ENCODE measurements around the gene ZNF710. TPM values are rescaled to one million over a fixed set of nuclear protein-coding genes. Genes with fewer than 3 reads are reported as not detected.

Gene ZNF710
- total RNA-seq, 2 experiments from 2014 or later, result 14.1 to 16.6 TPM

DNA sequence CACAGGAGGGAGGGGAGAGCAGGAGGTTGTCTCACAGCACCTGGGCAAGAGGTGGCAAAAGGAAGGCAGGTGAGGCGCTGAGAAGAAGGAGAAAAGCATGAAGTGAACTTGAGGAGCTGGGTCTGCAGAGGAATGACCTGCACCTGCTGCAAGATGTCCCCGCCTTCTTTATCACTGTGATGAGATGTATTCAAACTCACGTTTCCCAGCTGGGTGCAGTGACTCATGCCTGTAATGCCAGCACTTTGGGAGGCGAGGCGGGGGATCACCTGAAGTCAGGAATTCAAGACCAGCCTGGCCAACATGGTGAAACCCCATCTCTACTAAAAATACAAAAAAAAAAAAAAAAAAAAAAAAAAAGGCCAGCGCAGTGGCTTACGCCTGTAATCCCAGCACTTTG lies 22.2 kb upstream of the ZNF710 start:
- peaks cover 2% of the 10 kb centered on the region for H3K4me1 Mint-ChIP-seq
- no peak for DNase-seq
- no peaks in the 10 kb centered on the region for H3K36me3 Mint-ChIP-seq
- H3K27me3 Mint-ChIP-seq, result peaks cover 13% of the 10 kb centered on the region
- ATAC-seq, result no peak
- no peak overlapping the region for H3K4me3 Mint-ChIP-seq
- H3K27ac Mint-ChIP-seq, result no peak overlapping the region
- CTCF ChIA-PET, result no interaction called here
- peaks cover 4% of the 10 kb centered on the region for H3K9me3 Mint-ChIP-seq (ENCODE audit: low read depth)

DNA sequence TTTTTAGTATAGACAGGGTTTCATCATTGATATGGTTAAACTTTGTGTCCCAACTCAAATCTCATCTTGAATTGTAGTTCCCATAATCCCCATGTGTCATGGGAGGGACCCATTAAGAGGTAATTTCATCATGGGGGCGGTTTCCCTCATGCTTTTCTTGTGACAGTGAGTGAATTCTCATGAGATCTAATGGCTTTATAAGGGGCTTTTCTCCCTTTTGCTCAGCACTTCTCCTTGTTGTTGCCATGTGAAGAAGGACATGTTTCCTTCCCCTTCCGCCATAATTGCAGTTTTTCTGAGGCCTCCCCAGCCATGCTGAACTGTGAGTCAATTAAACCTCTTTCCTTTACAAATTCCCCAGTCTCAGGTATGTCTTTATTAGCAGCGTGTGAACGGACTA lies 20.2 kb upstream of the ZNF710 start:
- Mint-ChIP-seq H3K36me3 (no peaks in the 10 kb centered on the region), H3K4me3 (no peak overlapping the region), H3K27me3 (peaks cover 21% of the 10 kb centered on the region), H3K27ac (no peak overlapping the region), H3K9me3 (ENCODE audit: low read depth) (peaks cover 7% of the 10 kb centered on the region), H3K4me1 (peaks cover 2% of the 10 kb centered on the region)
- no peak for DNase-seq
- CTCF ChIA-PET, result no interaction called here
- ATAC-seq, result no peak

DNA sequence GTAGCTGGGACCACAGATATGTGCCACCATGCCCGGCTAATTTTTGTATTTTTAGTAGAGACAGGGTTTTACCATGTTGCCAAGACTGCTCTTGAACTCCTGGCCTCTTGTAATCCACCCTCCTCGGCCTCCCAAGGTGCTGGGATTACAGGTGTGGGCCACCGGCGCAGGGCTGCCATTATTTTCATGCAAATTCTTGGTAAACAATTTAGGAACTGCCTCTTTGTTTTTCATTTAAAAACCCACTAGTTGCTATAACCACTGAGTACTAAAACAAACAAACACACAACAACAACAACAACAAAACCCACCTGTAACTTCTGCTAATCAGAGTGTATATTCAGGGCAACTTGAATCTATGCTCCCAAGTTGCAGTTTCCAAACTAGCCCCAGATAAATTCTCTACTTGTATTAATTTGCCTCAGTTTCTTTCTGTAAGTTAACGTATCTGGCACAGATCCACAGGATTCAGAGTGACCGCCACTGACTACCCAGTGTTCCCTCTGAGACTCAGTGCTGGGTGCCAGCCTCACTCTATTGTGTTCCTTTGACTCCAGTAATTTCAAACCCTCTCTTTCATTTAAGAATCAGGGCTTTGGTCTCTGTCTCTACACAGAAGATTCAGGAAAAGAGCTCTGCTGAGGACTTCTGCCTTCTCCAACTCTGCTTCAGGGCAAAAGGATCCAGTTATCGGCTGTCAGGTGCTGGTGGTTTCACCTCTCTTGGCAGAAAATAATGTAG lies 18.6 kb upstream of the ZNF710 start:
- H3K4me1 Mint-ChIP-seq, result no peaks in the 10 kb centered on the region
- H3K4me3 Mint-ChIP-seq, result no peak overlapping the region
- CTCF ChIA-PET, result no interaction called here
- no peak overlapping the region for H3K27ac Mint-ChIP-seq
- ATAC-seq (no peak), DNase-seq (no peak)
- H3K36me3 Mint-ChIP-seq, result no peaks in the 10 kb centered on the region
- H3K27me3 Mint-ChIP-seq, result peaks cover 21% of the 10 kb centered on the region
- H3K9me3 Mint-ChIP-seq (ENCODE audit: low read depth), result peaks cover 5% of the 10 kb centered on the region

DNA sequence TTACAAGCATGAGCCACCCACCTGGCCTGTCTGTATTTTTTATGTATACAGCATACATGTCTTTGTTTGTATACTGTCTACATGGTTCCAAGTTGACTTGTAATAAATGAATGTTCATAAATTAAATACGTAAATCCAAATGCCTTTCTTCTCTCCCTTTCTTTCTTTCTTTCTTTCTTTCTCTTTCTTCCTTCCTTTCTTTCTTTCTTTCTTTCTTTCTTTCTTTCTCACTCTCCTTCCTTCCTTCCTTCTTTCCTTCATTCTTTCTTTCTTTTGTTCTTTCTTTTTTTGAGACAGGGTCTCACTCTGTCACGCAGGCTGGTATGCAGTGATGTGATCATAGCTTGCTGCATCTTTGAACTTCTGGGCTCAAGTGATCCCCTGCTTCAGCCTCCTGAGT lies 17.1 kb upstream of the ZNF710 start:
- DNase-seq, result no peak
- H3K36me3 Mint-ChIP-seq, result no peaks in the 10 kb centered on the region
- H3K27me3 Mint-ChIP-seq, result peaks cover 23% of the 10 kb centered on the region
- no peak for ATAC-seq
- H3K9me3 Mint-ChIP-seq (ENCODE audit: low read depth), result peaks cover 3% of the 10 kb centered on the region
- no peak overlapping the region for H3K27ac Mint-ChIP-seq
- CTCF ChIA-PET, result interaction anchor here (0.9 to 1.3 kb wide), 3 partner anchors 12 to 87 kb away, joined by 3 to 5 read pairs (median 4); no protein-coding TSS in a partner anchor
- H3K4me1 Mint-ChIP-seq, result no peaks in the 10 kb centered on the region
- no peak overlapping the region for H3K4me3 Mint-ChIP-seq

DNA sequence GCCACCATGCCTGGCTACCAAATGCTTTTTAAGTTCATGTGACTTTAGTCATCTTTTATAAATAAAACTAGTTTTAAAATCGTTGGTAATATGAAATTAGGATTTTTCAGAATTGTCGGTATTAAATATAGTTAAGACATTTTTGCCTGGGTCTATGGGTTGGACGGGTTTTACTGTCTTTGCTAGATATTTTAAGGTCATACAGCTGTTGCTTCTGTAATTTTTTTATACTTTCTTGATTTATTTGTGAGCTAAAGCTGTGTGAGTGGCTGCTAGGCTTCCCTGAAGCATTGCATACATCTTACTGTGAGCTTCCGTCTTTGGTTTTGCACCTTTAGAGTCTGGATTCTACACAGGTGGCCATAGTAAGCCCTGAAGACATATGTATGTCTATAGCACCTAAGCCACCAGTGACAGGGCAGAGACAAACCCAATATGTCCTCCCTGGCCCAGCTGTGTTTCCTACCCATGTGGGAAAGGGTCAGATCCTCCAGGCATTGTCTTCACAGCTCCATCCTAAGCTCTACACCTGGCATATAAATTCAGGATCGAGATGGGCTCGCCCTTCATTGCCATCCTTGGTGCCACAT lies 16.6 kb upstream of the ZNF710 start:
- Mint-ChIP-seq H3K27me3 (peaks cover 23% of the 10 kb centered on the region), H3K9me3 (ENCODE audit: low read depth) (peaks cover 3% of the 10 kb centered on the region), H3K4me3 (no peak overlapping the region), H3K27ac (no peak overlapping the region), H3K4me1 (no peaks in the 10 kb centered on the region), H3K36me3 (no peaks in the 10 kb centered on the region)
- no peak for ATAC-seq
- DNase-seq, result no peak
- CTCF ChIA-PET, result interaction anchor here (0.9 to 1.4 kb wide), 4 partner anchors 13 to 102 kb away, joined by 3 to 5 read pairs (median 4); no protein-coding TSS in a partner anchor

DNA sequence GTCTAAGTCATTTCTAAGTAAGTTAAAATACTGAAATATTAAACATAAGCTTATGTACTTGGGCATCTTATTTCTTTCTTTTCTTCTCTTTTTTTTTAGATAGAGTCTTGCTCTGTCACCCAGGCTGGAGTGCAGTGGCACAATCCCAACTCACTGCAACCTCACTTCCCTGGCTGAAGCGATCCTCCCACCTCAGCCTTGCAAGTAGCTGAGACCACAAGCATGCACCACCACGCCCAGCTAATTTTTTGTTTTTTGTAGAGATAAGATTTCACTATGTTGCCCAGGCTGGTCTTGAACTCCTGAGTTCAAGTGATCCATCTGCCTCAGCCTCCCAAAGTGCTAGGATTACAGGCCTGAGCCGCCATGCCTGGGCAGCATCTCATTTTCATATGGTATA lies 16.0 kb upstream of the ZNF710 start:
- Mint-ChIP-seq H3K27me3 (peaks cover 23% of the 10 kb centered on the region), H3K9me3 (ENCODE audit: low read depth) (peaks cover 3% of the 10 kb centered on the region), H3K4me1 (no peaks in the 10 kb centered on the region), H3K27ac (no peak overlapping the region), H3K4me3 (no peak overlapping the region), H3K36me3 (no peaks in the 10 kb centered on the region)
- DNase-seq, result no peak
- ATAC-seq, result no peak
- CTCF ChIA-PET, result interaction anchor here (1.2 to 1.4 kb wide), 3 partner anchors 14 to 101 kb away, joined by 4 to 5 read pairs (median 4); no protein-coding TSS in a partner anchor

DNA sequence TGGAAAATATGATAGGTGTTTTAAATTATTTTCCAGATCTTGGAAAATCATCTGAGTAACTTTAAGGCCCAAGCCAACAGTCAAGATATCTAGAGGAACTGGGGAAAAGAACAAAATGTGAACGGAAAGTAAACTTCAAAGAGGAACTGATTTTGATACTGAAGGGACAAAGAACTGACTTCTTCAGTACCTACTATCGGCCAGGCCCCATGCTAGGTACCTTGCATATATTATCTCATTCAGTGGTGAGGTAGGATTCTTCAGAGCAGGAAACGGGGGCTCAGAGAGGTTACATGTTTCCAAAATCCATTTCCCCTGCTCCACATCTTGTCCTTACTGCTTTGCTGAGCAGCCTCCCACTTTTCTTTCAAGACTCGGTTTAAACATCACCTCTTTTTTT lies 9.8 kb upstream of the ZNF710 start:
- H3K4me1 Mint-ChIP-seq, result peaks cover 2% of the 10 kb centered on the region
- no peak overlapping the region for H3K4me3 Mint-ChIP-seq
- ATAC-seq (no peak), DNase-seq (no peak)
- H3K36me3 Mint-ChIP-seq, result no peaks in the 10 kb centered on the region
- H3K27ac Mint-ChIP-seq, result no peak overlapping the region
- H3K9me3 Mint-ChIP-seq (ENCODE audit: low read depth), result no peaks in the 10 kb centered on the region
- peaks cover 7% of the 10 kb centered on the region for H3K27me3 Mint-ChIP-seq
- CTCF ChIA-PET, result no interaction called here

DNA sequence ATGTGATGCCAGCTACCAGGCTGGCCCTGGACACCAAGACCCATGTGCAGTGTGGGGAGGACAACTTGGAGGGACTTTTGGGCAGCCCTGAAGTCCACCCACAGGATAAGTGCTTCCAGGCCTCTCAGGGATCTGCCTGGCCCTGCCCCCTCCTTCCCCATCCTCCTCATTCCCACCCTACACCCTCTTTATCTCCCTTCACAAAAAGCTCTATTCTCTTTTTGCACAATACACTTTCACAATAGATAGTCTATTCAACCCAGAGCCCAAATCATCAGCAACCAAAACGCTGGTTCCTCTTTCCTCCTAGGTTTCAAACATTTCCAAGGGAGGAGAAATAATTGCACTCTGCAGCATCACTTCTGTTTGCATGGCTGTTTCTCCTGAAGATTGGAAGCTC lies 7.8 kb upstream of the ZNF710 start:
- Mint-ChIP-seq H3K9me3 (ENCODE audit: low read depth) (no peaks in the 10 kb centered on the region), H3K27me3 (peaks cover 8% of the 10 kb centered on the region), H3K27ac (no peak overlapping the region), H3K4me3 (no peak overlapping the region), H3K4me1 (peaks cover 3% of the 10 kb centered on the region), H3K36me3 (no peaks in the 10 kb centered on the region)
- CTCF ChIA-PET, result no interaction called here
- no peak for DNase-seq
- no peak for ATAC-seq

DNA sequence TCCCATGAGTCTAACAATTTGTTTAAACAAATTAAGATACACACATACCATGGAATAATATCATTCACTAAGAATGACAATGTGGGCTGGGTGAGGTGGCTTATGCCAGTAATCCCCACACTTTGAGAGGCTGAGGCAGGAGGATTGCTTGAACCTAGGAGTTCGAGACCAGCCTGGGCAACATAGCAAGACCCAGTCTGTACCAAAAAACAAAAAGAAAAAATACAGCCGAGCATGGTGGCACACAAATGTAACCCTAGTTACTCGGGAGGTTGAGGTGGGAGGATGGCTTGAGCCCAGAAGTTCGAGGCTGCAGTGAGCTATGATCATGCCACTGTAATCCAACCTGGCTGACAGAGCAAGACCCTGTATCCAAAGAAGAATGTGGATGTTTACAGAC lies 4.0 kb upstream of the ZNF710 start:
- Mint-ChIP-seq H3K27me3 (peaks cover 8% of the 10 kb centered on the region), H3K4me3 (no peak overlapping the region), H3K9me3 (ENCODE audit: low read depth) (no peaks in the 10 kb centered on the region), H3K4me1 (peaks cover 20% of the 10 kb centered on the region), H3K27ac (no peak overlapping the region), H3K36me3 (peaks cover 4% of the 10 kb centered on the region)
- DNase-seq (no peak), ATAC-seq (no peak)
- CTCF ChIA-PET, result interaction anchor here (1.2 to 1.3 kb wide), 2 partner anchors 74 to 90 kb away, joined by 3 to 5 read pairs; no protein-coding TSS in a partner anchor

DNA sequence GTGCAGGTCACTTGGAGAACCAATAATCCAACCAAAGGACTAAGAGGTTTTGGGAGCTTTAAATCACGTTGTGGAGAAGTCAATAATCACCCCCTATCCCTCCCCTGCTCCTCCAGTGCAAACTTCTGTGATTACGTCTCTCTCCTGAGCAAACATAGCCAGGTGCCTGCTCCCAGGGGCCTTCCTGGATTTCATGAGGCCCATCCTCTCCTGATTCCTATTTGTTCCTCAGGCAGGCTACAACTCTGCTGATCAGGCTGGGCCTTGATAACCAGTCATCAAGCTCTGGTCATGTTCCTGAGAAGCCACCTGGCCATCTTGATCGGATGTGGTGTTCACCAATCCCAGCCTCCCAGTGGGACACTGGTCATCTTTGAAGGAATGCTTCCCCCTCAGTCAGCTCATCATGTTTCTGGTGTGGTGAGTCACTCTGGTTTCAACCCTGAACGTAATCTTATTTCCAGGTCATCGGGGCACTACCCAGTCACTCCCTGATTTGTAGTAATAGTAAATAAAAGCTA lies 2.9 kb upstream of the ZNF710 start:
- ATAC-seq (no peak), DNase-seq (no peak)
- H3K36me3 Mint-ChIP-seq, result peaks cover 4% of the 10 kb centered on the region
- no peak overlapping the region for H3K27ac Mint-ChIP-seq
- CTCF ChIA-PET, result interaction anchor here (1.1 to 1.3 kb wide), 4 partner anchors 73 to 123 kb away, joined by 3 to 5 read pairs (median 3); no protein-coding TSS in a partner anchor
- H3K9me3 Mint-ChIP-seq (ENCODE audit: low read depth), result no peaks in the 10 kb centered on the region
- H3K4me3 Mint-ChIP-seq, result no peak overlapping the region
- peaks cover 24% of the 10 kb centered on the region for H3K4me1 Mint-ChIP-seq
- H3K27me3 Mint-ChIP-seq, result peaks cover 8% of the 10 kb centered on the region

DNA sequence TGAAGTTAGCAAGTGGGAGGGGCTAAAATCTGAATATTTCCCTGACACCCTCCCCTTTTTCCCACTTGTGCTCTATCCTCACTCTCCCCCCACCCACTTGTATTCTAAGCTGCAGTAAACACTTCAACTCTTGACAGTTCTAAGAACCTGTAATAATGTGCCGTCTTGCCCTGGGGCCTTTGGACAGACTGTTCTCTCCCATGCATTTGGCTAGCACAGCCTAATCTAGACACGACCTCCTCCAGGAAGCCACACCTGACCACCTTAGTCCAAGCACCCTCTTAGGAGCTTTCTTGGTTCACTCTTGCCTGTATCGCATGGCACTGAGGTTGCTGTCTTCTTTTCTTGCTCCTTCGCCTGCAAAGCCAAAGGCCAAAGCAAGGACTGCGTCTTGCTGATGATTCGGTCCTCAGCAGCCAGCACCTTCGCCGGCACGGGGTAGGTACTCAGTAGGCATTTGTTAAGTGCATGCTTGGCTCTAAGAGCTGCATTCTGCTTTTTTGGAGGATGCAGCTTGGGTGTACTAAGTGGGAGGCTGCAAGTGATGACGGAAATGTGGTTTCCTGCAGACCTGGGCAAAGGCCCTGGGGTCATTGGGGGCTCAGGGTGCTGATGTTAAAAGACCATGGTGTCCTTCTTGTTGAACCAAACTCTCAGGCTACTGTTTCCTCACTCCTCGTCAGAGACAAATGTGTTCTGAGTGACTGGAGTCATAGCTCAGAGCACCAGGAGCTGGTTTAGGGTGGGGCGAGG lies 2.0 kb upstream of the ZNF710 start:
- Mint-ChIP-seq H3K36me3 (peaks cover 4% of the 10 kb centered on the region), H3K9me3 (ENCODE audit: low read depth) (no peaks in the 10 kb centered on the region), H3K4me1 (peaks cover 24% of the 10 kb centered on the region), H3K4me3 (peak overlapping the region; percentile 11), H3K27me3 (peaks cover 8% of the 10 kb centered on the region), H3K27ac (peak overlapping the region; percentile 52)
- ATAC-seq, result no peak
- DNase-seq, result peak; percentile 51
- CTCF ChIA-PET, result interaction anchor here (0.9 to 1.3 kb wide), 4 partner anchors 71 to 124 kb away, joined by 3 to 4 read pairs (median 3); no protein-coding TSS in a partner anchor

DNA sequence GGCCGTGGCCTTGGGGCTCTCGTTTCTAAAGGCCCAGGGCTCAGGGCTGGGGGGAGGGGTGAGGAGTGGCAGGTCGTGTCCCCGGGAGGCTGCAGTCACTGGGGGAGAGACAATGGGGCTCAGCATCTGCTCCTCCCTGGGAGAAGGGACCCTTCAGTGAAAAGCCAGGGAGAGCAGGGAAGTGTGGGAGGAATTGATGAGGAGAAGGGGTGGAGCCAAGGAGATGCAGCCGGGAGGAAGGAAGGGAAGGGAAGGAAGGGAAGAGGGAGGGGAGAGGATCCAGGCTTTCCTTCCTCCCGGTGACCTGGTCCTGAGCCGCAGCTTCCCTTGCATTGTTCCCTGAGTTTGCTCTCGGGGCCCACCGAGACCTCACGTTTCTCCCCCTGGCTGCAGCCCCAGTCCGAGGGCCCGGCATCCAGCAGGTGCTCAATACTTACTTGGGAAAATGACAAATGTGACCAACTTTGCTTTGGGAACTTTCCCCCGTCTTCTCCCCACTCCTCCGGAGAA lies 1.4 kb upstream of the ZNF710 start:
- CTCF ChIA-PET, result interaction anchor here (0.9 to 1.3 kb wide), 2 partner anchors 70 to 101 kb away, joined by 3 to 4 read pairs; no protein-coding TSS in a partner anchor
- peak overlapping the region; percentile 52 for H3K27ac Mint-ChIP-seq
- no peak overlapping the region for H3K4me3 Mint-ChIP-seq
- no peak for DNase-seq
- peaks cover 8% of the 10 kb centered on the region for H3K27me3 Mint-ChIP-seq
- ATAC-seq, result no peak
- H3K4me1 Mint-ChIP-seq, result peaks cover 23% of the 10 kb centered on the region
- peaks cover 4% of the 10 kb centered on the region for H3K36me3 Mint-ChIP-seq
- no peaks in the 10 kb centered on the region for H3K9me3 Mint-ChIP-seq (ENCODE audit: low read depth)

Data from activated CD8-positive, alpha-beta memory T cell treated with anti-CD3 and anti-CD28 coated beads, Interleukin-2, amount 10 ng/mL, durations not matched to agents 7 days and 5 days (primary cell).